GOT3 (cell line): ENCODE measurements around the gene ASMTL.
"Not testable (repeated sequence)": the region's sequence is repeated elsewhere in the genome, so short reads cannot be mapped to it uniquely, and the experiment has no call there.

Source experiments
- DNase-seq: peaks from one replicate; lab custom pipeline; 2025; ENCODE audit warnings: mixed read lengths; lab: John Stamatoyannopoulos, UW

Gene ASMTL

GRCh38 chrX:1481636-1482529 lies 29.2 kb upstream of the ASMTL start:
- no peak for DNase-seq

GRCh38 chrX:1480082-1480785 lies 27.5 kb upstream of the ASMTL start:
- no peak for DNase-seq

GRCh38 chrX:1477801-1478458 lies 25.2 kb upstream of the ASMTL start:
- no peak for DNase-seq

- no peak for DNase-seq
Measured at GRCh38 chrX:1477229-1477628, 24.5 kb upstream of the ASMTL start.

GRCh38 chrX:1476682-1477081 lies 24.0 kb upstream of the ASMTL start:
- no peak for DNase-seq

GRCh38 chrX:1475881-1476280 lies 23.2 kb upstream of the ASMTL start:
- no peak for DNase-seq

GRCh38 chrX:1475481-1475880 lies 22.8 kb upstream of the ASMTL start:
- DNase-seq, result no peak

GRCh38 chrX:1474593-1474992 lies 21.9 kb upstream of the ASMTL start:
- not testable (repeated sequence) for DNase-seq

- DNase-seq, result no peak
Measured at GRCh38 chrX:1472975-1473374, 20.3 kb upstream of the ASMTL start.

GRCh38 chrX:1468250-1468772 lies 15.6 kb upstream of the ASMTL start:
- DNase-seq, result peak; percentile 58

GRCh38 chrX:1466971-1467561 lies 14.4 kb upstream of the ASMTL start:
- peak; percentile 4 for DNase-seq

- DNase-seq, result no peak
Measured at GRCh38 chrX:1466232-1466661, 13.5 kb upstream of the ASMTL start.

- DNase-seq, result no peak
Measured at GRCh38 chrX:1465286-1466231, 12.8 kb upstream of the ASMTL start.

- no peak for DNase-seq
Measured at GRCh38 chrX:1464971-1465285, 12.2 kb upstream of the ASMTL start.

- DNase-seq, result no peak
Measured at GRCh38 chrX:1464041-1464970, 11.6 kb upstream of the ASMTL start.

GRCh38 chrX:1463581-1463980 lies 10.9 kb upstream of the ASMTL start:
- DNase-seq, result no peak

GRCh38 chrX:1462596-1463251 lies 10.0 kb upstream of the ASMTL start:
- no peak for DNase-seq

GRCh38 chrX:1462110-1462509 lies 9.4 kb upstream of the ASMTL start:
- no peak for DNase-seq

GRCh38 chrX:1455948-1456280 lies 3.2 kb upstream of the ASMTL start:
- DNase-seq, result no peak
